Measurements from ENCODE around the gene ZNF487. TPM values are rescaled to one million over a fixed set of nuclear protein-coding genes. Genes with fewer than 3 reads are reported as not detected.

ZNF487 gene
- total RNA-seq, 1 experiment from 2014 or later = 4.0 TPM

DNA sequence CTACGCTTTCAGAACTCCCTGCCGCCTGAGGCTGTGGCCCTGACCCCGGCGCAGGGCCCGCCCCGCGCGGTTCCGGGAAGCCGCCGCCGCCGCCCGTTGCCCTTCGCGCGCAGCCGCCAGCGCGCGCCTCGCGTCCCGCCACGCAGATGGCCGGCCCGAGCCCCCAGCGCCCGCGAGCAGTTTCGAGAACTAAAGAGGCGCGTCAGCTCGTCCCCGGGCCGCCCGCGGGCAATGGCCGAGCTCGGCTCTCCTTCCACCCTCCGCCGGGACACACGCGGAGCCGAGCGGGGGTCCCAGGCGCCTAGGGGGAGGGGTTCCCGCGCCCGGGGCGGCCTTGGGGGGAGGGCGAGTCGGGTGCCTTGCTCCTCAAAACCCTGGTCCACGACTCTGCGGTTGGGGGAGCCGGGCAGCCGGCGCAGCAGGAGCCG lies 29.7 kb upstream of the ZNF487 start:
- peak overlapping the region; percentile 100 for H3K9ac ChIP-seq (ENCODE audit: low read length)
- H3K4me1 ChIP-seq (ENCODE audit: control insufficient read depth in 1 of 2, insufficient read depth in 2 of 2, low read length in 2 of 2) = peaks cover 52 to 70% of the 10 kb centered on the region in 2 experiments
- ChIA-PET POLR2A (interaction anchor here (0.8 to 1.8 kb wide), 6 partner anchors 8 to 204 kb away, joined by 4 to 11 read pairs (median 5); no protein-coding TSS in a partner anchor), CTCF (interaction anchor here (1.1 kb wide), 1 partner anchor 47 kb away, joined by 3 read pairs; no protein-coding TSS in a partner anchor), RAD21 (ENCODE audit: low non-redundant PET in 1 of 2, low total read pairs in 2 of 2, uncharacterized antibody in 2 of 2, unreplicated experiment in 2 of 2) (interaction anchor here in 1 of 2 experiments (0.6 to 0.7 kb wide), 2 partner anchors 18 to 28 kb away, joined by 3 read pairs; no protein-coding TSS in a partner anchor)
- H4K20me1 ChIP-seq (ENCODE audit: insufficient read depth) = peaks cover 31% of the 10 kb centered on the region; the same call in 1 of the 2 replicates
- H3K36me3 ChIP-seq (ENCODE audit: control insufficient read depth in 1 of 2, insufficient read depth in 2 of 2, low read length in 2 of 2) = peaks cover 4 to 15% of the 10 kb centered on the region in 2 experiments; a peak in 2 of 4 replicates
- peak overlapping the region; percentile 92 to 93 for H3K4me3 ChIP-seq (replicated peaks in 1 of 2; ENCODE audit: low read depth in 1 of 2, low read length in 2 of 2)
- H3K4me2 ChIP-seq (ENCODE audit: low read length) = peak overlapping the region; percentile 93
- no peak overlapping the region for H2AFZ ChIP-seq (ENCODE audit: low read depth, low read length, poor library complexity, severe bottlenecking)
- H3K79me2 ChIP-seq (ENCODE audit: insufficient read depth, low read length) = peaks cover 75% of the 10 kb centered on the region
- ATAC-seq (no peak), DNase-seq (ENCODE audit: low read depth, low spot score) (no peak)
- peak overlapping the region; percentile 96 for H3K27ac ChIP-seq (ENCODE audit: low read depth, low read length)
- H3K27me3 ChIP-seq (ENCODE audit: insufficient read depth, low read length) = no peaks in the 10 kb centered on the region
- no TSS peak for BruUV-seq (replicated peaks)
- no peaks in the 10 kb centered on the region for H3K9me2 ChIP-seq (ENCODE audit: insufficient read depth)
- no peaks in the 10 kb centered on the region for H3K9me3 ChIP-seq (ENCODE audit: control insufficient read depth in 1 of 2, insufficient read depth in 1 of 2, low read depth in 1 of 2, low read length in 2 of 2)
- TF ChIP-seq TCF7L2 (IDR thresholded peaks at IDR 0.05; ENCODE audit: borderline replicate concordance, extremely low read depth, insufficient read depth, insufficient read length) (no peak), CEBPB (IDR thresholded peaks at IDR 0.05; ENCODE audit: low read depth) (no peak), FOSL1 (IDR thresholded peaks at IDR 0.05; ENCODE audit: low read depth) (no peak), YY1 (IDR thresholded peaks at IDR 0.05; ENCODE audit: extremely low read depth, insufficient replicate concordance, low read depth, low read length) (no peak), CBX3 (IDR thresholded peaks at IDR 0.05; ENCODE audit: low read depth) (no peak), SP1 (IDR thresholded peaks at IDR 0.05; ENCODE audit: low read depth) (no peak), POLR2AphosphoS5 (IDR thresholded peaks at IDR 0.05; ENCODE audit: low read depth, low read length) (no peak)
- TF ChIP-seq, protein P1, sequence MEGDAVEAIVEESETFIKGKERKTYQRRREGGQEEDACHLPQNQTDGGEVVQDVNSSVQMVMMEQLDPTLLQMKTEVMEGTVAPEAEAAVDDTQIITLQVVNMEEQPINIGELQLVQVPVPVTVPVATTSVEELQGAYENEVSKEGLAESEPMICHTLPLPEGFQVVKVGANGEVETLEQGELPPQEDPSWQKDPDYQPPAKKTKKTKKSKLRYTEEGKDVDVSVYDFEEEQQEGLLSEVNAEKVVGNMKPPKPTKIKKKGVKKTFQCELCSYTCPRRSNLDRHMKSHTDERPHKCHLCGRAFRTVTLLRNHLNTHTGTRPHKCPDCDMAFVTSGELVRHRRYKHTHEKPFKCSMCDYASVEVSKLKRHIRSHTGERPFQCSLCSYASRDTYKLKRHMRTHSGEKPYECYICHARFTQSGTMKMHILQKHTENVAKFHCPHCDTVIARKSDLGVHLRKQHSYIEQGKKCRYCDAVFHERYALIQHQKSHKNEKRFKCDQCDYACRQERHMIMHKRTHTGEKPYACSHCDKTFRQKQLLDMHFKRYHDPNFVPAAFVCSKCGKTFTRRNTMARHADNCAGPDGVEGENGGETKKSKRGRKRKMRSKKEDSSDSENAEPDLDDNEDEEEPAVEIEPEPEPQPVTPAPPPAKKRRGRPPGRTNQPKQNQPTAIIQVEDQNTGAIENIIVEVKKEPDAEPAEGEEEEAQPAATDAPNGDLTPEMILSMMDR (IDR thresholded peaks at IDR 0.05 in 2 of 3, conservative IDR thresholded peaks at IDR 0.05 in 1 of 3; ENCODE audit: borderline replicate concordance in 1 of 3, insufficient read depth in 1 of 3, low read depth in 2 of 3, low read length in 2 of 3) = no peak
- TF ChIP-seq, protein P2, sequence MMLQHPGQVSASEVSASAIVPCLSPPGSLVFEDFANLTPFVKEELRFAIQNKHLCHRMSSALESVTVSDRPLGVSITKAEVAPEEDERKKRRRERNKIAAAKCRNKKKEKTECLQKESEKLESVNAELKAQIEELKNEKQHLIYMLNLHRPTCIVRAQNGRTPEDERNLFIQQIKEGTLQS (IDR thresholded peaks at IDR 0.05) = no peak
- intact Hi-C loops (cut with micrococcal nuclease) = no loop called here

All from HCT116 (cell line).